Esophagus muscularis mucosa (tissue), 4 donors: ENCODE data around the gene BMPR1A.
A peak's percentile ranks its signal among the peaks of the same experiment; 100 is the strongest.

Experiments
- CTCF ChIP-seq, 3 experiments: fragments of 200-600 bp in 2 of 3; fragments of 450-650 bp in 1 of 3; sonication (generic) in 2 of 3; IDR thresholded peaks; one replicate each; pipeline ENCODE4 v1.5.1; 2017 to 2019; ENCODE audit warnings: antibody characterized with exemption in 3 of 3, mild to moderate bottlenecking in 2 of 3, moderate library complexity in 1 of 3
- EP300 ChIP-seq: sonication (generic); formaldehyde crosslinking; IDR thresholded peaks from one replicate; pipeline ENCODE4 v1.6.1; 2017; ENCODE audit warnings: antibody characterized with exemption
- POLR2A ChIP-seq: fragments of 450-650 bp; IDR thresholded peaks from one replicate; pipeline ENCODE4 v1.6.1; 2017; ENCODE audit warnings: antibody characterized with exemption, moderate library complexity, mild to moderate bottlenecking, low read depth
- POLR2AphosphoS5 ChIP-seq, 2 donors: sonication (generic); formaldehyde crosslinking; IDR thresholded peaks; one replicate each; pipeline ENCODE4 v1.6.1; 2017; ENCODE audit warnings: antibody characterized with exemption in 2 of 2

- TF ChIP-seq CTCF (IDR thresholded peaks at IDR 0.05): no peak
- no peak for TF ChIP-seq EP300
- TF ChIP-seq POLR2AphosphoS5 (IDR thresholded peaks at IDR 0.05): peak in 1 of 2 donors; percentile 7
- TF ChIP-seq POLR2A: no peak
Measured at GRCh38 chr10:86711513-86712316, 44.7 kb upstream of the BMPR1A start.
